Natural killer cell (primary cell): ENCODE results near the gene MPO. TPM values are rescaled to one million over a fixed set of nuclear protein-coding genes. Genes with fewer than 3 reads are reported as not detected.

Source experiments
- ATAC-seq, 3 donors: fragments of 150-1000 bp in 2 of 3; fragments of 200-7000 bp in 1 of 3; cut with Tn5 transposase; 1 replicate in 1 of 3; 2 replicates in 2 of 3; pipeline ENCODE4 v1.10.0; 2021; ENCODE audit warnings: mild to moderate bottlenecking in 2 of 3, moderate library complexity in 2 of 3
- DNase-seq, 2 donors: peaks; one replicate each; pipeline versions ENCODE4 v3.0.0 to v3.0.0-alpha.2; 2013 to 2021; ENCODE audit warnings: mixed read lengths in 1 of 2
- H3K27ac ChIP-seq: one replicate; pipeline ENCODE4 v1.5.1; 2013; ENCODE audit warnings: mild to moderate bottlenecking, low read length
- H3K27me3 ChIP-seq: one replicate; pipeline ENCODE4 v1.6.1; 2013; ENCODE audit warnings: low read length; ENCODE audit not compliant: control insufficient read depth, insufficient read depth
- H3K36me3 ChIP-seq: one replicate; pipeline ENCODE4 v1.6.1; 2013; ENCODE audit warnings: low read length; ENCODE audit not compliant: control insufficient read depth, insufficient read depth
- H3K4me1 ChIP-seq: one replicate; pipeline ENCODE4 v1.6.1; 2013; ENCODE audit warnings: low read length; ENCODE audit not compliant: control insufficient read depth, insufficient read depth
- H3K4me3 ChIP-seq: one replicate; pipeline ENCODE4 v1.5.1; 2013; ENCODE audit warnings: low read length
- H3K9me3 ChIP-seq: one replicate; pipeline ENCODE4 v1.6.1; 2013; ENCODE audit warnings: low read length; ENCODE audit not compliant: control insufficient read depth, insufficient read depth
- H3K27ac Mint-ChIP-seq, 2 donors: one replicate each; pipeline ENCODE4 v1.8.0; 2022; ENCODE audit warnings: mild to moderate bottlenecking in 2 of 2, mixed read lengths in 2 of 2, moderate library complexity in 1 of 2
- H3K27me3 Mint-ChIP-seq, 2 donors: one replicate each; pipeline ENCODE4 v1.8.0; 2022; ENCODE audit warnings: low read depth in 2 of 2, mixed read lengths in 2 of 2
- H3K36me3 Mint-ChIP-seq: one replicate; pipeline ENCODE4 v1.8.0; 2022; ENCODE audit warnings: mixed read lengths
- H3K4me1 Mint-ChIP-seq, 2 donors: one replicate each; pipeline ENCODE4 v1.8.0; 2022; ENCODE audit warnings: mixed read lengths in 2 of 2
- H3K4me3 Mint-ChIP-seq: one replicate; pipeline ENCODE4 v1.8.0; 2022; ENCODE audit warnings: mild to moderate bottlenecking, moderate library complexity, mixed read lengths
- H3K9me3 Mint-ChIP-seq, 2 donors: one replicate each; pipeline ENCODE4 v1.8.0; 2022; ENCODE audit warnings: mixed read lengths in 2 of 2
- CTCF ChIP-seq: fragments of 200-600 bp; IDR thresholded peaks from one replicate; pipeline ENCODE4 v1.8.0; 2022; ENCODE audit warnings: antibody characterized with exemption
- WGBS: methylation state at CpG from one replicate; pipeline ENCODE4 v1.1.7; 2013; ENCODE audit warnings: missing lambda C conversion rate; ENCODE audit not compliant: insufficient coverage; 5-methylcytosine and 5-hydroxymethylcytosine counted together
- intact Hi-C: fragments of 100-400 bp; cut with micrococcal nuclease; formaldehyde crosslinking; loops from one replicate; pipeline ENCODE4 v1.14.2; 2022
- total RNA-seq, 4 donors: library from RNA; stranded (reverse); fragments of 120-200 nt in 1 of 4; gene quantifications; one replicate each; pipeline versions ENCODE4 v1.2.3 to v1.2.4, GENCODE V29; 2013 to 2022

Gene MPO
- total RNA-seq, 3 donors from 2014 or later (not counting 1 experiment from before 2014, with no cell fraction given), result 1.8 to 1.9 TPM; not detected in 1

GRCh38 chr17:58249270-58250133 is 31.2 kb downstream of the MPO start:
- ATAC-seq, result peak; percentile 94 to 99 (median 98)
- peak overlapping the region; percentile 77 for H3K4me3 Mint-ChIP-seq
- peaks cover 10 to 31% of the 10 kb centered on the region in 2 donors for H3K27me3 Mint-ChIP-seq
- Histone ChIP-seq H3K27ac (no peak overlapping the region), H3K4me3 (peak overlapping the region; percentile 53), H3K27me3 (peaks cover 5% of the 10 kb centered on the region), H3K9me3 (no peaks in the 10 kb centered on the region), H3K36me3 (no peaks in the 10 kb centered on the region), H3K4me1 (peaks cover 33% of the 10 kb centered on the region)
- intact Hi-C loops, result loop anchor here (5.0 kb wide), 1 partner anchor 198 kb away; no protein-coding TSS in a partner anchor
- no peak overlapping the region for H3K27ac Mint-ChIP-seq
- no peaks in the 10 kb centered on the region for H3K9me3 Mint-ChIP-seq
- peak; percentile 76 to 85 for DNase-seq
- TF ChIP-seq CTCF, result peak; percentile 97
- 8% methylated on average over 57 of the region's 57 CpGs for WGBS
- H3K4me1 Mint-ChIP-seq, result peaks cover 17 to 31% of the 10 kb centered on the region in 2 donors
- no peaks in the 10 kb centered on the region for H3K36me3 Mint-ChIP-seq

GRCh38 chr17:58248955-58249269 is 31.8 kb downstream of the MPO start:
- H3K4me3 Mint-ChIP-seq, result peak overlapping the region; percentile 10
- intact Hi-C loops, result loop anchor here (5.0 kb wide), 1 partner anchor 198 kb away; no protein-coding TSS in a partner anchor

DNA sequence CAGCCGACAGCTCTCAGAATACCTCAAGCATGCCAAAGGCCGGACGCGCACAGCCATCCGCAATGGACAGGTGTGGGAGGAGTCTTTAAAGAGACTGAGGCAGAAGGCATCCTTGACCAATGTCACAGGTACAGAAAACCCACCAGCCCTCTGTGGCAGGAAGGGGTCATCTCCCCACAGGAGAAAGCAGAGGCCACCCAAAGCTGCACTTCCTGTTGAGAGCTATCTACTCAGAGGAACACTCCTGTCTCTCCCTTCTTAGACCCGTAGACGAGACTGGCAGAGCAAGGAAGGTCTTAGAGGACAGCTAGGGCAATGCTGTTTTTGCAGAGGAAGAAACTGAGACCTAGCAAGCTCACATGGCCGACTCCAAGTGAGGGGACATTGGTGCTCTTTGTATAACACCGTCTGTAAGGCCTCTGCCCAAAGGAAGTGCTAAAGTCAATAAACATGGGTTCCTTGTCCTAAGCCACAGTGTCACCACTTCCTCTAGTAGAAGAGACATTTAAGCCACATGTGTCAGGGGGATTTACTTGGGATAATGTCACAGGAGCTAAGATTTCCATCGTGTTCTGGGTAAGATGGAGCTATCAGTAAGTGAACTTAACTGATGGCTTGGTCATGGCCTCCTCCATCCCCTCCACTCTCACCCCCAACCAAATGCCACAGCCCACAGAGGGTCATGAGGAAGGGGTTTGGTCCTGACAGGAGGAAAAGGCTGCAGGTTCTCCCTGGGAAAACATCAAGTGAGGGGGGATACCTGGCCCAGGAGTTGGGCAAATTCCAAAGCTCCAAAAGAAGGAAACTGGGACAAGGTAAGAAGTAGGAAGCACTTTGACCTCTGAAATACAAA is 33.0 kb downstream of the MPO start:
- Mint-ChIP-seq H3K36me3 (no peaks in the 10 kb centered on the region), H3K27me3 (peaks cover 15 to 31% of the 10 kb centered on the region in 2 donors), H3K9me3 (no peaks in the 10 kb centered on the region), H3K4me1 (peaks cover 17 to 31% of the 10 kb centered on the region in 2 donors), H3K27ac (peak overlapping the region in 1 of 2 donors; percentile 37), H3K4me3 (peak overlapping the region; percentile 7)
- H3K27me3 ChIP-seq, result peaks cover 2% of the 10 kb centered on the region
- H3K4me3 ChIP-seq, result no peak overlapping the region
- no peaks in the 10 kb centered on the region for H3K9me3 ChIP-seq
- peaks cover 33% of the 10 kb centered on the region for H3K4me1 ChIP-seq
- no peak for TF ChIP-seq CTCF
- intact Hi-C loops, result loop anchor here (5.0 kb wide), 1 partner anchor 200 kb away; no protein-coding TSS in a partner anchor
- WGBS, result 50% methylated on average over 7 of the region's 10 CpGs
- peak overlapping the region; percentile 31 for H3K27ac ChIP-seq
- H3K36me3 ChIP-seq, result no peaks in the 10 kb centered on the region
- ATAC-seq, result no peak
- peak in 1 of 2 donors; percentile 13 for DNase-seq

More at GRCh38 chr17:58248955-58249269, 31.8 kb downstream of the MPO start:
- DNase-seq (no peak), ATAC-seq (no peak)
- Histone ChIP-seq H3K9me3 (no peaks in the 10 kb centered on the region), H3K27me3 (peaks cover 2% of the 10 kb centered on the region), H3K36me3 (no peaks in the 10 kb centered on the region), H3K4me3 (peak overlapping the region; percentile 53), H3K4me1 (peaks cover 33% of the 10 kb centered on the region), H3K27ac (no peak overlapping the region)
- 54% methylated on average over 10 of the region's 10 CpGs for WGBS
- TF ChIP-seq CTCF, result no peak
- Mint-ChIP-seq H3K27me3 (peaks cover 11 to 31% of the 10 kb centered on the region in 2 donors), H3K4me1 (peaks cover 17 to 31% of the 10 kb centered on the region in 2 donors), H3K36me3 (no peaks in the 10 kb centered on the region), H3K27ac (no peak overlapping the region), H3K9me3 (no peaks in the 10 kb centered on the region)
